ENCODE results near the gene IL17B.

The IL17B gene

DNA sequence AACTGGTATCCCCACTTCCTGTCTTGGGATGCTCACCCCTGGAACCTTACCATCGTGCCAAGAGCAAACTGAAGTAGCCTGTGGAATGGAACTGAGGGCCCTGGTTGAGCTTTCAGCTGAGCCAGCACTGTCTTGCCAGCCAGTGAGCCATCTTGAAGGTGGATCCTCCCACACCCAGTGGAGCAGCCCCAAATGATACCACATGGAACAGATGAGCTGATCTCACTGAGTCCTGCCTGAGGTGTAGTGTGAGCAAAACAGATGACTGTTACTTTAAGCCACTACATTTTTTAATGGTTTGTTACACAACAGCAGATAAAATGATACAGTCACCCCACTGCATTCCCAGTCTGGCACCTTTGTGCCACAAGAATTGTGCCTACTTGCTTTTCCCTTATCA lies 23.4 kb downstream of the IL17B start:
- DNase-seq: no peak

DNA sequence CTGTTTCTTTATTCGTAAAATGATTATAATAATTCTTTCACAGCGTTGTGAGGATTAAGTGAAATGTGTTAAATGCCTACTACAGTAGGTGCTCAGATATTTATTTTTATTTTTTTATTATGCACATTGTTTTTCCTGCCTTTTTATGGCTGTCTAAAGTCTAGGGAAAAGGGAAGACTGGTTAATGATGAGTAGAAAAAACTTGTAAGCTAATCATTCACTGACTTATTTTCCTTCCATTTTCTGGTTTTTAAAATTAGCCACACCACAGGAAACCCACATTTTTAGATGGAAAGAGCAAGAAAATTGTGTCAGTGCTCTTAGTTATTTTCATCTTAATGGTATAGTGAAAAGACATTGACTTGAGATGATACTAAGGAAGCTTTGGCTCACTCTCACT lies 25.2 kb downstream of the IL17B start:
- DNase-seq: no peak

DNA sequence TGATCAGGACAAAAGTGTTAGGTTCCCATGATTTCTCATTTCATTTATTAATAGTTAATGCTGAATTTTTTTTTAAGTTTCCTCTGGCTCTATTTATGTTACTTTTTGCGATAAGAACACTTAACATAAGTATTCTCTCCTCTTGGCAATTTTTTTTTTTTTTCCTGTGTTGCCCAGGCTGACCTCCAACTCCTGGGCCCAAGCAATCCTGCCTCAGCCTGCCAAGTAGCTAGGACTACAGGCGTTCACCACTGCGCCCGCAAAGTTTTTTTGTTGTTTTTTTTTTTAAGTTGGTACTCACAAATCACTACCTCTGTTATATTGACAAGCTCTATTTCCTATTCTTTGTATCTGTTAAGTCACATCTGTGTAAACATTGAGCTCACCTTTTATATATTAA lies 26.9 kb downstream of the IL17B start:
- no peak for DNase-seq

DNA sequence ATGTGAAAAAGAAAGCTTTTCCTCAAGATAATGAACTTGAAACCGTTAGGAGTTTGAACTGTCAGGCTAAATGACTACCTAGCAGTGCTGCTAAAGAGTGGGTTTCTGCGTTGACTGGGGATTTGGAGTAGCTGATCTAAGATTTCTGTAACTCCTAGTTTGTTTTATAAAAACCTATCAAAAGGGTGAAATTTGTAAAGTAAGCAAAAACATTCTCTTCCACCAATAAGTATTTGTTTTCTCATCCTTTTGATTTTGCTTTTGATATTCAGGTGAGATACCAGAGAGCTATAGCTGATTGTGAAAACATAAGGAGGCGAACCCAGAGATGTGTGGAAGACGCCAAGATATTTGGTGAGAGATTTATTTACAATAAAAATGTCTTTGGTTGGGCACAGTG lies 29.7 kb downstream of the IL17B start:
- no peak for DNase-seq

DNA sequence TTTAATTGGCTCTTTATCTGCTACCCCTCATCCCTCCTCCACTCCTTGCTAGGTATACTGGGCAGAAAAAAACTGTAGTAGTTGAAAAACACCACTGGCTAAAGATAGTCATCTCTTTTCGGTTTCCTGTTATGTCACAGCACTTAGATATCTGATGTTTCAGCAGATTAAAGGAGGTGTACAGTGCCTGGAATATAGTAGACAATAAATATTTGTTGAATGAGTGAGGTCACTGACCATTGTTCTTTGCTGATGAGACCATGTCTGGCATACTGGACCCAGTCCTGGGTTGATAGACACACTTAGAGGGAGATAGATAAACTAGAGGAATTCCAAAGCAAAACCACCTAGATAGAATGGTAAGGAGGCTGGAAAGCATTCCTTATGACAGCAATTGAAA lies 30.6 kb downstream of the IL17B start:
- no peak for DNase-seq

DNA sequence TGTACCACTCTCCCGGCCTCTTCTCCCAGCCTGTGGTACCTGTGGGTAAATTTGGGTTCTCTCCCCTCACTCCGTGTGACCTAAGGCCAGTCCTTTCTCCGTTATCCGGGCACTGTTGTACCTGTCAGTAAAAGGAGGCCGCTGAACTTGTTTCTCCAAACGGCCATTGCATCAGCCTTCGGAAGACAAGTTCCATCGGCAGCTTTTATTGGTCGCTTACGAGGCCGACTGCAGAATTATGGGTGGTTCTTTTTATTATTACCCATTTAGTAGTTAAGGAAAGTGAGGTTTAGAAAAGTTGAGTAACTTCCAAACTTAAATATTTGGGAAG lies 33.2 kb downstream of the IL17B start:
- no peak for DNase-seq

DNA sequence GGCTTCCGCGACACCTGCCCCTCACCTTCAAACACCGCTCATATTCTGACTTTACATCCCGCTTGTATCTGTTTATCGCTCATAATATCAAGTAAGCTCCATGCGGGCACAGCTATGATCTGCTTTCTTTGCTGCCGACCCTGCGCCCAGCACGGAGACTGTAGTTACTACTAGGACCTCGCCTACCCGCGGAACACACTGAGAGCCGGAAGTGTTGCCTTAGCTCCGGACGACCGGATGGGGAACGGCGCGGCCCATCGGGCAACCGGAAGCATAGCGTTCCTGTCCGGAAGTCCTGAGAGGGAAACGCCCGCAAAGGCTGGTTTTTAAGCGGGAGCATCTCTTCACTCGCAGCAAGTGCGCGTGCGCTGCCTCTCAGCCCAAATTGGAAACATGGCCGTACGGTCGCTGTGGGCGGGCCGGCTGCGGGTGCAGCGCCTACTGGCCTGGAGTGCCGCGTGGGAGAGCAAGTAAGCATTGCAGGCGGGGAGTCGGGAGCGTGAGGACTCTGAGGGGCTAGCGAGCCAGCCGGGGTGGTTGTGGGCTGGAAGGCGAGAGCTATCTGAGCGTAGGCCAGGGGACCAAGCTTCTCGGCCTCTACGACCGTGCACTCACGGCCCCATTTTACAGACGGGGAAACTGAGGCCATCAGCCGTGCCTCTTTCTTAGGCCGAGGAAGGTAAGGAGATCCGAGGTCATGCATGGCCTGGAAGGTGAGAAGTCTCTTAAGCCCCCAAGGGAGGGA lies 33.8 kb downstream of the IL17B start, which contains the start of gene GRPEL2:
GRPEL2 (plus strand) TSS at position 353 of the 745 bp plus-strand sequence; CDS start at position 394, 41 bp downstream.
- peak; percentile 96 for DNase-seq

DNA sequence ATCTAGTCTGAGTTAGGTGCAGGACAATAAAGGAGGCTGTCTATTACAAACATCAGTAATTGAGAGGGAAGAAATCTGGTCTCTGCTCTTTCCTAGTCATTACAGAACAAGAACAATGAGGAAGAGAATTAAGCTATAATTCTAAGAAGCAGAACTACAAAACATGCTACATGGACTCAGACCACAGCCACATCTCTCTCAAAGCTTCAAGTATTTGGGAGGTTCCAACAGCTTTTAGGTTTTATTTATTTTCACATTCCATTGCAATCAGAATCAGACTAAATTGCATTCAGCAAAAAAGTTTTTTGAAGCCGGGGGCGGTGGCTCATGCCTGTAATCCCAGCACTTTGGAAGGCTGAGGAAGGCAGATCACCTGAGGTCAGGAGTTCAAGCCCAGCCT lies 34.9 kb downstream of the IL17B start:
- no peak for DNase-seq

DNA sequence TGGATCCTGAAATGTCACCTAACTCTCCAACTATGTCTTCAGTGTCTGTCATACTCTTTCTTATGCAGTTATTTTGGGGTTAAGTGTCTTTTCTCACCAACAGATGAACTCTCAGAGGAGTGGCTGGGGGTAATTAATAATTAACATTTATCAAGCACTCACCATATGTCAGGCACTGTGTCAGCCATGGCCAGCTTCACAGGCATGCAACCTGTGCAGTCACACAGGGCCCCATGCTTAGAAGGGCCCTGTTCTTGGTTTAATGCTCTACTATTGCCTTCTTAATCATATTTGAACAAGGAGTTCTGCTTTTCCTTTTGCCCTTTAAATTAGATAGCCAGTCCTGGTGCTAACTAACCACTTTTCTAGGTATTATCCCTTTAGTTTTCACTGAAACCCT lies 37.2 kb downstream of the IL17B start:
- no peak for DNase-seq

DNA sequence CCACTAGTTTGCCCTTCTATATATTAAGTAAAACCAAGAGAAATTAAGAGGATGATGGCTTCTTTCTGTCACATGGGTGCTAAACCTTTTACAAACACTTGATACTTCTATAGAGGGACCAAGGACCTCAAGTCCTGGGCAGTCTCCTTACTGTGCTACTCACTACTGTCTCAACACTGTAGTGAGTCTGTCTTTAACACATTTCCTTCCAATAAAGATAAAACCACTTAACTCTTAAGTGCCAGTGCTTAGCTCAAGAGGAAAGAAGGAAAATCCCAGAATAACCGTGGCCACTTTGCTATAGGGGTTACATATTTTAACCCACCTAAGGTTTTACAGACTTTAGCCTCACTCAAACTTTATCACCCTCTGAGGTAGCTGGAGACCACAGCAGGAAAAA lies 38.2 kb downstream of the IL17B start:
- DNase-seq: no peak

DNA sequence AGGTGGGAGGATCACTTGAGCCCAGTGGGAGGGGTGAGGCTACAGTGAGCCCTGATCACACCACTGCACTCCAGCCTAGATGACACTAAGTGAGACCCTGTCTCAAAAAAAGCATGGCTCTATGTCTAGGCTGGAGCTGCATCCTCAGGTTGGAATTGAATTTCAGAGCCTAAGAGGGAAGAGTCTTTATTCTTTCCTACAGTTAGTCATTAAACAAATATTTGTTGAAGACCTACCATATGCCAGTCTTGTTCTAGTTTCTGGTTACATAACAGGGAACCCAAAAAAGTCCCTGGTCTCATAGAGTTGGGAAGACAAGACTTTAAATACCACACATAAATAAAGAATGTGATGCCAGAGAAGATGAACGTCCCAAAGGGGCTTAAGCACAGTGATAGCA lies 40.7 kb downstream of the IL17B start:
- no peak for DNase-seq

DNA sequence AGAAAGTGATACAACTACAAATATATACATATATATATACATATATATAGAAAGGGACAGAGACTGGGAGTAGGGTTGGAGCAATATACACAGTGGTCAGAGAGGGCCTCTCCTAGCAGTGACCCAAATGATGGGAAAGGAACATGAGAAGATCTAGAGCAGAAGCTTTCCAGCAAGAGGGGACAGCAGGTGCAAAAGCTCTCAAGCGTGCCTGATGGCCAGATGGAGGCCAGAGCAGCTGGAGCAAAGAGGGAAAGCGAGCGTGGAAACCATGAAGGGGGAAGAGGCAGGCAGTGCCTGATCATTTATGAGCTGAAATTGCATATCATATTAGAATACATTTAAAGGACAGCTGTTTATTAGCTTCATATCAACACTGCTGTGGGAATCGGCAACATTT lies 41.4 kb downstream of the IL17B start:
- no peak for DNase-seq

DNA sequence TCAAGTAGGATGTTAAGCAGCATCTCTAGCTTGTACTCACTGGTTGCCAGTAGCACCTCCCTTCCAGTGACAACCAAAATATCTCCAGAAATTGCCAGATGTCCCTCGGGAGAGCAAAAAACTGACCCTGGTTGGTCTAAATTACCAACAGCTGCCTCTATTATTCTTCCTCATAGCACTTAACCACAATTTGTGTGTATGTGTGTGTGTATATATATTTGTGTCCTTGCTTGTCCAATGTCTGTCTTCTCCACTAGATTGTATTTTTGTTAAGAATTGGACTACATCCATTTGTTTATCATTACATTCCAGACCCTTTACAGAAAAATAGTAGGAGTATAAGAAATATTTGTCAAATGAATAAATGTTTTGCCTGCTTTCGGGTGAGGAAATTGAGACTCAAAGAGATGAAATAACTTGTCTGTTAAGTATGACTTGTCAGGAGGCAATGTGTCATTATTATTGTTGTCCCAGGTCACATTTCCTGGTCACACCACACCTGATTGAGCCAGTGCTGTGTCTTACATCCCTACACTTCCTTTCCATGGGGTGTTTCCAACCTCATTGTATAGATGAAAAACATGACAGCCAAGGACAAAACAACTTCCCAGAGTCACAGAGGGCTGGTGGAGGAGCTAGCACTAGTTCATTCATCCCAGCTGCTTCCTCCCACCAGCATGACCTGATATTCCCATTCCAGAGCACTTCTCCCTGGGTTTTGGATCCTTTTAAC lies 45.2 kb downstream of the IL17B start:
- no peak for DNase-seq

DNA sequence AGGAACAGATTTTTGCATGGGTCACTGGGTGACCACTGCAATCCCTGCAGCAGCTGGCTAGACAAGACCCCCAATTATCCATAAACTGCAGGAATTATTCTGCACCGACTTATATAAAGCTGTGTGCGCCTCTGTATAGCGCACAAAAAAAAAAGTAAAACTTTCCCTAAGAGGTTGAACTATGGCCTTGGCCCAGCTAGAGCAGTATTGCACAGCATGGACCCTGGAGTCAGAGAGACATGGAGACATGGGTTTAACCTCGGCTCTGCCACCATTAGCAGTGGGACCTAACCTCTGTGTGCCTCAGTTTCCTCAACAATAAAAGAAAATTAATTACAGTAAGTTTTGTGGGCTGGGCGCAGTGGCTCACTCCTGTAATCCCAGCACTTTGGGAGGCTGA lies 50.9 kb downstream of the IL17B start:
- DNase-seq: no peak

DNA sequence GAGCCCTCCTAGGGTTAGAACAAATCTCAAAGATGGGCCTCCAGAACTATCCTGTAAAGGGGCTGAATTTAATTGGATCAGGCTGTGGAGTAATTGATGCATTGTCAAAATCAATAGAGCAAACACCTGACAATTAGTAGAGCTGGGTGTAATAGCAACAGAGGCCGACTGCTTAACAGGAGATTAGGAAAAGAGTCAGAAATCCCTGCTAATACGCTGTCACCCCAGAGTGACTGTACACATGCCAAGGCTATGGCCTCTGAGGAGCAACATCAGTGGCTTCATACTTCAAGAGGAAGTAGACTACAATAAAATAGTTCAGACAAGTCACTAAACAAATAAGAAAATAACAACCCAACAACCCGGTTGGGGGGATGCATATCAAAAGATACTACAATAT lies 52.5 kb downstream of the IL17B start:
- DNase-seq: no peak

DNA sequence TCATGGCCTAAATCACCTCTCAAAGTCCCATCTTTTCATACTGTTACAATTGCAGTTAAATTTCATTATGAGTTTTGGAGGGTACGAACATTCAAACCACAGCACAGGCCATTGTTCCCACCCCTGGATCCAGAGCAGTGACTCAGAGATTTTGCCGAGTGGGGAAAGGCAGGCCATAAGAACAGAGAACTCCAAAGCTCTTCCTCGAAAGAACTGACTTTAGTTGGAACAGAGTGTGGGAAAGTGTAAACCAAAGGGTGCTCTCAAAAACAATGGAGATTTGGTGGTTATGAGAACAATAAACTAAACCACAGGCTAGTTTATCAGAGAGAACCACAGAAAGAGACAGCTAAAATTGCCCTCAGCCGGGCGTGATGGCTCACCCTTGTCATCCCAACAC lies 53.2 kb downstream of the IL17B start:
- no peak for DNase-seq

DNA sequence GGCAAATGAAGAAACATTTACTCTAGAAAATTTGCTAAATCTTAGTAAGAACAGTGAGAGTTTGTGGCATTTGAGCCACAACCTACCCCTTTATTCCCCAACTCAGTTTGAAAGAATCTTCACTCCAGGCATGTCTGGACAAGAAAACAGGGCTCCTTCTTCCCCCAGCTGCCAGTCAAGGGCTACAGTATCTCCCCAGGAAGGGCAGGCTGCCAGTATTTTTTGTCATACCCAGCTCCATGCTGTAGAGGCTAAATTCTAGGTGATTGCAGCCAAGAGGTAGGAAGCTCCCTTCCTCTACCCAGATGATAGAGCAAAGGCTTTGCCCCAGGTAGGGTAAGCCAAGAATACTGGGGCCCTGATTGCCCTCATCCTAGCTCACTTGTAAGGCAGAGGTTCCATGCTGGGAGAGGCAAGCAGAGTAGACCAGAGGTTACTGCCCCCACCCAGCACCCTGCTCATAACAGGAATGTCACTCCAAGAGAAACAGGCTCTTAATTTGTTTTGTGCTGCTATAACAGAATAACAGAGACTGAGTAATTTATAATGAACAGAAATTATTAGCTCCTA lies 53.8 kb downstream of the IL17B start:
- DNase-seq: no peak

DNA sequence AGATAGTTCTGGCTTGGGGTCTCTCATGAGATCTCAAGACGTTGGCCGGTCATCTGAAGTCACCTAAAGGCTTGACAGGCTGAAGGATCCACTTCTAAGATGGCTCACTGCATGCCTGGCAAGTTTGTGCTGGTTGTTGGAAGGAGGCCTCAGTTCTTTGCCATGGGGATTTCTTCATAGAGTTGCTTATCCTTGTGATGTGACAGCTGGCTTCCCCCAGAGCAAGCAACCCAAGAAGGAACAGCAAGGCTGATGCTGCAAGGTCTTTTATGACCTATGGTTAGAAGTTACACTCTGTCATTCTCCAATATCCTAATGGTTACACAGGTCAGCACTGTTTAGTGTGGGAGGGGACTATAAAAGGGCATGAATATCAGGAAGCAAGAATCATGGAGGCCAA lies 54.5 kb downstream of the IL17B start:
- no peak for DNase-seq

All from GOT3 (cell line).